Muscle layer of duodenum (tissue), 2 donors: ENCODE data around the gene VWA8.
"Not testable (repeated sequence)": the region's sequence is repeated elsewhere in the genome, so short reads cannot be mapped to it uniquely, and the experiment has no call there.

Experiments
- H3K27ac ChIP-seq: one replicate; pipeline ENCODE4 v1.7.0; 2013; ENCODE audit warnings: mild to moderate bottlenecking, low read length
- H3K27me3 ChIP-seq: one replicate; pipeline ENCODE4 v1.7.0; 2013; ENCODE audit warnings: low read depth, mild to moderate bottlenecking, control low read depth, low read length
- H3K36me3 ChIP-seq, 2 donors: one replicate each; pipeline ENCODE4 v1.7.0; 2013; ENCODE audit warnings: low read length in 2 of 2, control low read depth in 1 of 2, mild to moderate bottlenecking in 1 of 2; ENCODE audit not compliant: insufficient read depth in 2 of 2, control insufficient read depth in 1 of 2
- H3K4me1 ChIP-seq, 2 donors: one replicate each; pipeline ENCODE4 v1.7.0; 2013; ENCODE audit warnings: low read length in 2 of 2, mild to moderate bottlenecking in 2 of 2, control low read depth in 1 of 2, moderate library complexity in 1 of 2; ENCODE audit not compliant: insufficient read depth in 2 of 2, control insufficient read depth in 1 of 2
- H3K4me3 ChIP-seq, 2 donors: one replicate each; pipeline ENCODE4 v1.7.0; 2013; ENCODE audit warnings: low read length in 2 of 2, low read depth in 1 of 2, mild to moderate bottlenecking in 1 of 2
- H3K9me3 ChIP-seq, 2 donors: one replicate each; pipeline ENCODE4 v1.7.0; 2013; ENCODE audit warnings: low read length in 2 of 2, control low read depth in 1 of 2, mild to moderate bottlenecking in 1 of 2; ENCODE audit not compliant: control insufficient read depth in 1 of 2
- donor health status: healthy.

VWA8 gene

GRCh38 chr13:41823476-41823875 lies 137.4 kb downstream of the VWA8 start:
- H3K36me3 ChIP-seq = peaks cover 0 to 4% of the 10 kb centered on the region in 2 donors
- no peaks in the 10 kb centered on the region for H3K27me3 ChIP-seq
- H3K4me1 ChIP-seq = no peaks in the 10 kb centered on the region
- no peaks in the 10 kb centered on the region for H3K9me3 ChIP-seq
- no peak overlapping the region for H3K4me3 ChIP-seq
- no peak overlapping the region for H3K27ac ChIP-seq

- no peak overlapping the region for H3K27ac ChIP-seq
- H3K4me3 ChIP-seq = no peak overlapping the region
- no peaks in the 10 kb centered on the region for H3K27me3 ChIP-seq
- no peaks in the 10 kb centered on the region for H3K4me1 ChIP-seq
- H3K9me3 ChIP-seq = no peaks in the 10 kb centered on the region
- H3K36me3 ChIP-seq = peaks cover 0 to 4% of the 10 kb centered on the region in 2 donors
Observed at GRCh38 chr13:41822560-41822959, 138.3 kb downstream of the VWA8 start.

DNA sequence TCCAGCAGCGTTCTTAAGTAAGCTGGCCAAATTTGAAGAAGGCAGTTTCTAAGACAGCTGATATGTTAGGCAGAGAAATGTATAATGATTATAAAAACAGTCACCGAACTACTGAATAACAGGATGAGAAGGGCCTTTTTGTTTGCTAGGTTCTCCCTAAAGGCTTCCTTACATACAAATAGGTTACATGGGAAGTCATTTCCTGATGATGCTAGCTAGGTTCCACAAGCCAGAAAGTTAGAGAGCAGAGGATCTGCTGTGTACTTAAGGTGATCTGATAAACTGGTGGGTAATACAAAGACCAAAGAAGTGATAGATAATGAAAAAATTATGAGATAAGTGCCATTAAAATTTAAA lies 139.7 kb downstream of the VWA8 start:
- no peak overlapping the region for H3K27ac ChIP-seq
- H3K27me3 ChIP-seq = no peaks in the 10 kb centered on the region
- H3K36me3 ChIP-seq = peaks cover 1 to 6% of the 10 kb centered on the region in 2 donors
- no peaks in the 10 kb centered on the region for H3K4me1 ChIP-seq
- no peak overlapping the region for H3K4me3 ChIP-seq
- H3K9me3 ChIP-seq = no peaks in the 10 kb centered on the region

- Histone ChIP-seq H3K27me3 (no peaks in the 10 kb centered on the region), H3K9me3 (no peaks in the 10 kb centered on the region), H3K4me1 (no peaks in the 10 kb centered on the region), H3K36me3 (peaks cover 6 to 9% of the 10 kb centered on the region in 2 donors), H3K4me3 (no peak overlapping the region), H3K27ac (no peak overlapping the region)
Observed at GRCh38 chr13:41820581-41821237, 140.2 kb downstream of the VWA8 start.

DNA sequence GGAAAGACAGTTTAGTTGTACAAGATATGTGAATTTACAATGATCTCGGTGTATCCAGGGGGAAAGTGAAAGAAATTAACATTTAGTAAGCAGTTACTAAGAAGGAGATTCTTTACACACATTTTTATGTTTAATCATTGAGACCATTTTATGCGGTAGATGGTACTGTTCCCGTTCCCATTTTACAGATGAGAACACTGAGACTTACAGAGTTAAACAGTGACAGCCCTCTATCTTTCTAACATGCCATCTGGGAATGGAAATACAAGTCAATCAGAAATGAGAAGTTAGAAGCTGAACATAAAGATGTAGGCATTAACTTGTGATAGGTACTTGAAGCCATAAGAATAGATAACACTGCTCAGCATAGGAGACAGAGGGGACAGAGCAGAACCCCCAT lies 144.9 kb downstream of the VWA8 start:
- Histone ChIP-seq H3K27me3 (no peaks in the 10 kb centered on the region), H3K4me1 (peaks cover 0 to 3% of the 10 kb centered on the region in 2 donors), H3K9me3 (peaks cover 0 to 3% of the 10 kb centered on the region in 2 donors), H3K4me3 (no peak overlapping the region), H3K27ac (no peak overlapping the region), H3K36me3 (peaks cover 8 to 18% of the 10 kb centered on the region in 2 donors)

DNA sequence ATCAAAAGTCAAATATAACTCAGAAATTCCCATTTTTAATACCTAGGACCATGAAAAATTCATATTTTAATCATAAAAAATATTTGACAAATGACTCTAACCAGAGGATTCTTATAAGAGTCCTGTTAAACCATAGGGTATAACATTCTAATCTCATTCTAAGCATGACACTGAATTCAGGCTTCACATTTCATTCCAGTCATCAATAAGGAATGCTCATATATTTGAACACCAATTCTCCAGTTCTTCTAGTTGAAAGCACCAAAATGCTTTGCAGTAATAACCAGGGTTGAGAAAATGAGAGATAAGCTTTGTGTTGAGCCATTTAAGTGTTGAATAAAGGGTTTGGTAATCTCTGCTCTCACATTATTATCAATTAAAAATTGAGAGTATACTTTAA lies 147.5 kb downstream of the VWA8 start:
- Histone ChIP-seq H3K36me3 (peaks cover 8 to 14% of the 10 kb centered on the region in 2 donors), H3K27ac (no peak overlapping the region)

DNA sequence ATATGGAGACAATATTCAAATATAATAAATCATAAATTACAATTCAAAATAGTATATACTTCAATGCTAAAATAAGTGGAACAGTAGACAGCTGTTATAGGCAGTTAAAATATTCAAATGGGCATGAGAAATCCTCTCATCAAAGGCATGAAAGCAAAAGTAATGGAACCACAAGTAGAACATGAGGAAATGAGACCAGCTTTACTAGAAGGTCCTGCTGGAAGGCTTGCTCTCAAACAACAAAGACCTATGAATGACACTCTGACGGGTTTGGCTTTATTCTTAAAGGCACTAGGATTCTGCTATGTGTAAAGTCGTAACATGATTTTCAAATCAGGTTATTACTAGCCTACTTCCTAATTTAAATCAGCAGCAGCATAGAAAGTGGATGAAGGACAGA lies 148.1 kb downstream of the VWA8 start:
- H3K27ac ChIP-seq = no peak overlapping the region
- no peaks in the 10 kb centered on the region for H3K27me3 ChIP-seq
- peaks cover 0 to 3% of the 10 kb centered on the region in 2 donors for H3K9me3 ChIP-seq
- no peak overlapping the region for H3K4me3 ChIP-seq
- peaks cover 0 to 3% of the 10 kb centered on the region in 2 donors for H3K4me1 ChIP-seq
- H3K36me3 ChIP-seq = peaks cover 8 to 14% of the 10 kb centered on the region in 2 donors

More for the DNA sequence above, 147.5 kb downstream of the VWA8 start:
- Histone ChIP-seq H3K9me3 (peaks cover 0 to 3% of the 10 kb centered on the region in 2 donors), H3K4me1 (peaks cover 0 to 3% of the 10 kb centered on the region in 2 donors), H3K27me3 (no peaks in the 10 kb centered on the region), H3K4me3 (no peak overlapping the region)

GRCh38 chr13:41812237-41812636 lies 148.7 kb downstream of the VWA8 start:
- H3K27me3 ChIP-seq = no peaks in the 10 kb centered on the region
- peaks cover 8 to 14% of the 10 kb centered on the region in 2 donors for H3K36me3 ChIP-seq
- H3K9me3 ChIP-seq = peaks cover 0 to 3% of the 10 kb centered on the region in 2 donors
- no peak overlapping the region for H3K27ac ChIP-seq
- no peak overlapping the region for H3K4me3 ChIP-seq
- H3K4me1 ChIP-seq = peaks cover 0 to 3% of the 10 kb centered on the region in 2 donors

DNA sequence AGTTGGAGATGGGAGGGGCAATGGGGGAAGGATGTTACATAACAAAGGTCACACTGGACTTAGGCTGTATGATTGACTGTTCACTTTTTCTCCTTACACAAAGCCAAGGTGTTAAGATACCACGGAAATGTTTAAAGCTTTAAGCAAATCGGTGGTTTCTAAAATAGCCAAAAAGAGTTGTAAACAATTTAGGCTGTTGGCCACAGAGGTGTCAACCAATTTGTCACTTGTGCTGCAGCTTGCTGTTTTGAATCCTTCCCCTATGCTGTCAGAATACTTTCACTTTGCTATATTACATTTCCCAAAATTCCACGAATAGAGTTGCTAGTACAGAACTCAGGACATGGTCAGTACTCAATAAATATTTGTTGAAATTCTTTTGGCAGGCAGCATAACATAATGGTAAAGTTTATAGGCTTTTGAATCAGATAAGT lies 149.3 kb downstream of the VWA8 start:
- H3K27ac ChIP-seq = no peak overlapping the region

GRCh38 chr13:41809962-41810361 lies 150.9 kb downstream of the VWA8 start:
- Histone ChIP-seq H3K27ac (no peak overlapping the region), H3K9me3 (no peaks in the 10 kb centered on the region), H3K36me3 (peaks cover 0 to 2% of the 10 kb centered on the region in 2 donors), H3K4me3 (no peak overlapping the region), H3K27me3 (no peaks in the 10 kb centered on the region), H3K4me1 (peaks cover 0 to 3% of the 10 kb centered on the region in 2 donors)

More for the DNA sequence above, 149.3 kb downstream of the VWA8 start:
- Histone ChIP-seq H3K4me3 (no peak overlapping the region), H3K27me3 (no peaks in the 10 kb centered on the region), H3K4me1 (peaks cover 0 to 3% of the 10 kb centered on the region in 2 donors), H3K36me3 (peaks cover 8 to 14% of the 10 kb centered on the region in 2 donors), H3K9me3 (peaks cover 0 to 3% of the 10 kb centered on the region in 2 donors)

GRCh38 chr13:41803445-41803735 lies 157.5 kb downstream of the VWA8 start:
- not testable (repeated sequence) for H3K27ac ChIP-seq, H3K27me3 ChIP-seq
- H3K36me3 ChIP-seq = peaks cover 0 to 14% of the 10 kb centered on the region in 2 donors

More at GRCh38 chr13:41803445-41803735, 157.5 kb downstream of the VWA8 start:
- not testable (repeated sequence) for H3K9me3 ChIP-seq, H3K4me3 ChIP-seq, H3K4me1 ChIP-seq
